ENCODE data around the gene UGT1A10.

The UGT1A10 gene

DNA sequence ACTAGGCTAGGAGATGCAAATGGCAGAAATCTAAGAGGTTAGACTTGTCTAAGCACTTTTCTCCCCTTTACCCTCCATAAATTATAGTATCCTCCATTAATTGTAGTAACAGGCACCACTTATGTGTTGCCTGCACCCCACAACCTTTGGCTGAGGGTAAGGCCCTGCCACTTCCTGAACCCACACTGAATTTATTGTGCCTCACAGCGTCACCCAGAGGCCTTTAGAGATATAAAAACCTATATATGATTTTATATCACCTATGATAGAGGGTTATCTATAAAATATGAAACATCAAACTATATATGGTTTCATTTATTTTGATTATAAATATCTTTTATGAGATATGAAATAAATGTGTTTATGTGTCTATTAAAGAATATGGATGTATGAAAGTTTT lies 38.1 kb downstream of the UGT1A10 start:
- no peak for TF ChIP-seq ZFX (IDR thresholded peaks at IDR 0.05; ENCODE audit: borderline replicate concordance)
- TF ChIP-seq, protein P1, sequence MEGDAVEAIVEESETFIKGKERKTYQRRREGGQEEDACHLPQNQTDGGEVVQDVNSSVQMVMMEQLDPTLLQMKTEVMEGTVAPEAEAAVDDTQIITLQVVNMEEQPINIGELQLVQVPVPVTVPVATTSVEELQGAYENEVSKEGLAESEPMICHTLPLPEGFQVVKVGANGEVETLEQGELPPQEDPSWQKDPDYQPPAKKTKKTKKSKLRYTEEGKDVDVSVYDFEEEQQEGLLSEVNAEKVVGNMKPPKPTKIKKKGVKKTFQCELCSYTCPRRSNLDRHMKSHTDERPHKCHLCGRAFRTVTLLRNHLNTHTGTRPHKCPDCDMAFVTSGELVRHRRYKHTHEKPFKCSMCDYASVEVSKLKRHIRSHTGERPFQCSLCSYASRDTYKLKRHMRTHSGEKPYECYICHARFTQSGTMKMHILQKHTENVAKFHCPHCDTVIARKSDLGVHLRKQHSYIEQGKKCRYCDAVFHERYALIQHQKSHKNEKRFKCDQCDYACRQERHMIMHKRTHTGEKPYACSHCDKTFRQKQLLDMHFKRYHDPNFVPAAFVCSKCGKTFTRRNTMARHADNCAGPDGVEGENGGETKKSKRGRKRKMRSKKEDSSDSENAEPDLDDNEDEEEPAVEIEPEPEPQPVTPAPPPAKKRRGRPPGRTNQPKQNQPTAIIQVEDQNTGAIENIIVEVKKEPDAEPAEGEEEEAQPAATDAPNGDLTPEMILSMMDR (IDR thresholded peaks at IDR 0.05) = no peak
- H3K27ac ChIP-seq = no peak overlapping the region

DNA sequence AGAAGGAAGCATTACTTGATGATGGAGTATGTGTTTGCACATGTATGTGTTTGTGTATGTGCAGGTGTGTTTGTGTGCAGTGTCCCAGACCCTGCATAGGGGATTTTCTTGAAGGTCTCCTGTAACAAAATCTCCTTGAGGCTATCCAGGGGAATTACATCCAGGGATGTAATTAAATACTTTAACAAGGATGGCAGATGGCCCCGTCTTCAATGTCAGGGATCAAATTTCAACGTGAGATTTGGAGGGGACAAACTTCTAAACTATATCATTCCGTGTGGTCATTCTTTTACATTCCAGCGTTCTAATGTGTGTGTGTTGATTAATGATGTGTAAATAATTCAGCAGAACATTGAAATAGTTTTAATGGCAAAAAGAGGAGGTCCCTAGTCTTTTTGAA lies 38.7 kb downstream of the UGT1A10 start:
- no peak for TF ChIP-seq ZFX (IDR thresholded peaks at IDR 0.05; ENCODE audit: borderline replicate concordance)
- TF ChIP-seq, protein P1 (IDR thresholded peaks at IDR 0.05) = no peak
- no peak overlapping the region for H3K27ac ChIP-seq

DNA sequence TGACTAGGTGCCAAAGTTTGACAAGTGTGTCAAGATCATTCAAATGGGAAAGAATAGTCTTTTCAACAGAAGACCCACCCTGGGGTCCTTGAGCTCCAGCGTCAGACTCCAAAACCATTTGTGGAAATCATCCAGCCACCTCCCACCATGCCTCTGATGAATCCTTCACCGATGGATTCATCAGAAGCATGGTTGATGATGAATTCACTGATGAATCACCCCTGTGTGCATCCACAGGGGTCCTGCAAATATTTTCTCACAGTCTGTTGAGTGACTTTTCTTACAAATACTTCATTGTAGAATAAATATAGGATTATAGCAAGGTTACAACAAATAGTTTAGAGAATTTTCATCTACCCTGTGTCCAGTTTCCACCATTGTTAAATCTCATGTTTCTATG lies 39.8 kb downstream of the UGT1A10 start:
- TF ChIP-seq, protein P1 (IDR thresholded peaks at IDR 0.05) = no peak
- no peak for TF ChIP-seq ZFX (IDR thresholded peaks at IDR 0.05; ENCODE audit: borderline replicate concordance)
- no peak overlapping the region for H3K27ac ChIP-seq

- no peak overlapping the region for H3K27ac ChIP-seq
- TF ChIP-seq, protein P1 (IDR thresholded peaks at IDR 0.05) = no peak
- no peak for TF ChIP-seq ZFX (IDR thresholded peaks at IDR 0.05; ENCODE audit: borderline replicate concordance)
Measured at GRCh38 chr2:233679196-233679595, 42.9 kb downstream of the UGT1A10 start.

- H3K27ac ChIP-seq = no peak overlapping the region
- TF ChIP-seq ZFX (IDR thresholded peaks at IDR 0.05; ENCODE audit: borderline replicate concordance) = no peak
- TF ChIP-seq, protein P1 (IDR thresholded peaks at IDR 0.05) = no peak
Measured at GRCh38 chr2:233680361-233681045, 44.3 kb downstream of the UGT1A10 start.

DNA sequence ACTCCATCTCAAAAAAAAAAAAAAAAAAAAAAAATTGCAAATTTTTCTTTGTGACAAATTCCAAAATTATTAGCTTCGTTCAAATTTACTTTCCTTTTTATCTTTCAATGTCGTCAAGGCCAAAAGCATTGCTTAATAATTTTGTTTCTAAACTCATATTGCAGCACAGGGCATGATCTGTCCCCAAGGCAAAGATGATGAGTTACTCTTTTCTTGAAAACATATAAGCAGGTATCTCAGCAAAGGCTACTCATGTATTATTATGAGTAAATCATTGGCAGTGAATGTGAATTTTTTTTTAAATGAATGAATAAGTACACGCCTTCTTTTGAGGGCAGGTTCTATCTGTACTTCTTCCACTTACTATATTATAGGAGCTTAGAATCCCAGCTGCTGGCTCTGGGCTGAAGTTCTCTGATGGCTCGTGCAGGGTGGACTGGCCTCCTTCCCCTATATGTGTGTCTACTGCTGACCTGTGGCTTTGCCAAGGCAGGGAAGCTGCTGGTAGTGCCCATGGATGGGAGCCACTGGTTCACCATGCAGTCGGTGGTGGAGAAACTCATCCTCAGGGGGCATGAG lies 45.4 kb downstream of the UGT1A10 start, which contains the start of gene UGT1A7:
UGT1A7 (plus strand) TSS at position 381 of the 579 bp plus-strand sequence; CDS start at position 418, 37 bp downstream.
- TF ChIP-seq, protein P1 (IDR thresholded peaks at IDR 0.05) = no peak
- no peak for TF ChIP-seq ZFX (IDR thresholded peaks at IDR 0.05; ENCODE audit: borderline replicate concordance)
- no peak within 1 kb of the TSS for H3K27ac ChIP-seq

- no peak for TF ChIP-seq ZFX (IDR thresholded peaks at IDR 0.05; ENCODE audit: borderline replicate concordance)
- TF ChIP-seq, protein P1 (IDR thresholded peaks at IDR 0.05) = no peak
- no peak overlapping the region for H3K27ac ChIP-seq
Measured at GRCh38 chr2:233684640-233685039, 48.4 kb downstream of the UGT1A10 start.
